ENCODE measurements around the gene ZNF91.
"Not testable (repeated sequence)": the region's sequence is repeated elsewhere in the genome, so short reads cannot be mapped to it uniquely, and the experiment has no call there.

Gene ZNF91

GRCh38 chr19:23318941-23319340 lies 76.3 kb downstream of the ZNF91 start:
- not testable (repeated sequence) for DNase-seq (ENCODE audit: low spot score)

- no peak for DNase-seq (ENCODE audit: low spot score)
These were observed 77.1 kb downstream of the ZNF91 start for GRCh38 chr19:23318143-23318542.

GRCh38 chr19:23315286-23315685 lies 80.0 kb downstream of the ZNF91 start:
- DNase-seq (ENCODE audit: low spot score), result no peak

- no peak for DNase-seq (ENCODE audit: low spot score)
These were observed 80.6 kb downstream of the ZNF91 start for GRCh38 chr19:23314505-23315251.

GRCh38 chr19:23313196-23313595 lies 82.1 kb downstream of the ZNF91 start:
- no peak for DNase-seq (ENCODE audit: low spot score)

GRCh38 chr19:23312515-23312914 lies 82.8 kb downstream of the ZNF91 start:
- no peak for DNase-seq (ENCODE audit: low spot score)

GRCh38 chr19:23311551-23311950 lies 83.7 kb downstream of the ZNF91 start:
- no peak for DNase-seq (ENCODE audit: low spot score)

- DNase-seq (ENCODE audit: low spot score), result no peak
These were observed 84.5 kb downstream of the ZNF91 start for GRCh38 chr19:23310729-23311211.

GRCh38 chr19:23309926-23310325 lies 85.3 kb downstream of the ZNF91 start:
- no peak for DNase-seq (ENCODE audit: low spot score)

GRCh38 chr19:23305555-23305954 lies 89.7 kb downstream of the ZNF91 start:
- DNase-seq (ENCODE audit: low spot score), result no peak

GRCh38 chr19:23304238-23304637 lies 91.0 kb downstream of the ZNF91 start:
- no peak for DNase-seq (ENCODE audit: low spot score)

- DNase-seq (ENCODE audit: low spot score), result no peak
These were observed 101.1 kb downstream of the ZNF91 start for GRCh38 chr19:23294141-23294540.

GRCh38 chr19:23289966-23290365 lies 105.3 kb downstream of the ZNF91 start:
- not testable (repeated sequence) for DNase-seq (ENCODE audit: low spot score)

Measured in hepatic stellate cell (primary cell).